Measurements from ENCODE around the gene YIPF7. TPM values are rescaled to one million over a fixed set of nuclear protein-coding genes. Genes with fewer than 3 reads are reported as not detected.

YIPF7 gene
- total and polyA plus RNA-seq, 10 of the 15 experiments (the other 5 are each of a cell fraction or from before 2014, with no cell fraction given): 0.39 TPM; not detected in 9

DNA sequence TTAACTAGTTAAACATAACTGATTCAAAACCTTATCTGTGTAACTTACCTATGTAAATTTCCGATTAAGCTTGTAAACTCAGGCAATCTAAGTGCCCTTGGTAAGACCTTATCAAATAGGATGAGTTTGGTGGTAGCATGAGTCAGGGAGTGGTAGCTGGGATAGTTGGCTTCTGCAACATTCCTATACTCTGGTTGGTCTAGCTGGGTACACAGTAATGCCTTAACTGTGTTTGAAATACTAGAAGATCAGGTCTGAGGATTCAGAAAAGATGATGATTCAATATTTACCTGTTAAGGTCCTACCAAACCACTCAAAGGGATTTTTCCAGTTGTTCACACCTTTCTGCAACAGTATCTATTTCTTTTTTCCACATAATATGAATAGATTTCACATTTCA is 5.3 kb downstream of the YIPF7 start:
- Histone ChIP-seq H3K27me3 (replicated peaks in 1 of 2; ENCODE audit: control insufficient read depth in 2 of 2, insufficient read depth in 2 of 2, low read length in 1 of 2) (no peaks in the 10 kb centered on the region), H3K4me1 (ENCODE audit: control insufficient read depth, insufficient read depth, low read length) (no peaks in the 10 kb centered on the region), H3K4me3 (no peak overlapping the region), H3K4me2 (ENCODE audit: control insufficient read depth, insufficient read depth) (no peak overlapping the region), H3K36me3 (ENCODE audit: control insufficient read depth in 2 of 2, insufficient read depth in 2 of 2, low read length in 1 of 2) (no peaks in the 10 kb centered on the region), H3K9ac (ENCODE audit: control insufficient read depth, insufficient read depth, low read length) (no peak overlapping the region), H3K79me2 (ENCODE audit: control insufficient read depth, insufficient read depth, low read length) (no peaks in the 10 kb centered on the region), H3K9me3 (replicated peaks; ENCODE audit: control insufficient read depth, insufficient read depth, low read length) (no peaks in the 10 kb centered on the region; the same call in 2 of the 3 replicates), H3K27ac (ENCODE audit: control insufficient read depth, insufficient read depth) (no peak overlapping the region), H2AFZ (ENCODE audit: control insufficient read depth, low read depth, low read length) (no peak overlapping the region), H4K20me1 (ENCODE audit: control insufficient read depth, insufficient read depth) (no peaks in the 10 kb centered on the region)
- in situ Hi-C loops (cut with MboI) (no loop called here), intact Hi-C loops (cut with micrococcal nuclease; ENCODE audit: unreplicated experiment) (no loop called here)
- ChIA-PET RAD21 (ENCODE audit: unreplicated experiment) (no interaction called here), POLR2A (no interaction called here), SMC1A (ENCODE audit: uncharacterized antibody, unreplicated experiment) (no interaction called here), CTCF (no interaction called here)
- WGBS (ENCODE audit: insufficient coverage, insufficient replicate concordance, low lambda C conversion rate, missing lambda C conversion rate): 0% methylated on average over 1 of the region's 1 CpG
- DNase-seq (ENCODE audit: low read depth, low spot score): no peak
- no TSS peak for BruUV-seq (replicated peaks)
- FAIRE-seq: no peak
- ATAC-seq: no peak
- TF ChIP-seq NBN (IDR thresholded peaks at IDR 0.05): no peak
- TF ChIP-seq, protein P1, sequence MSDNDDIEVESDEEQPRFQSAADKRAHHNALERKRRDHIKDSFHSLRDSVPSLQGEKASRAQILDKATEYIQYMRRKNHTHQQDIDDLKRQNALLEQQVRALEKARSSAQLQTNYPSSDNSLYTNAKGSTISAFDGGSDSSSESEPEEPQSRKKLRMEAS (IDR thresholded peaks at IDR 0.05; ENCODE audit: low read depth, low read length): no peak
- TF ChIP-seq SMAD5 (IDR thresholded peaks at IDR 0.05; ENCODE audit: low read depth): no peak
- TF ChIP-seq ASH2L (IDR thresholded peaks at IDR 0.05; ENCODE audit: borderline replicate concordance, low read depth): no peak
- no peak for TF ChIP-seq PRDM15 (CRISPR knock-in tag; IDR thresholded peaks at IDR 0.05)
- no peak for TF ChIP-seq STAT1 (conservative IDR thresholded peaks at IDR 0.05)
- no peak for TF ChIP-seq TAF1 (IDR thresholded peaks at IDR 0.05; ENCODE audit: borderline replicate concordance, low read depth, low read length)
- no peak for TF ChIP-seq MYC (IDR thresholded peaks at IDR 0.05; ENCODE audit: insufficient read depth, insufficient read length, insufficient replicate concordance, low read length, severe bottlenecking)
- no peak for TF ChIP-seq NRF1 (conservative IDR thresholded peaks at IDR 0.05; ENCODE audit: low read depth, low read length)
- no peak for TF ChIP-seq PAX5 (IDR thresholded peaks at IDR 0.05; ENCODE audit: borderline replicate concordance, low read depth, low read length)
- TF ChIP-seq IRF3 (IDR thresholded peaks at IDR 0.05): no peak
- TF ChIP-seq ZBTB11 (CRISPR knock-in tag; IDR thresholded peaks at IDR 0.05): no peak
- TF ChIP-seq, protein P2, sequence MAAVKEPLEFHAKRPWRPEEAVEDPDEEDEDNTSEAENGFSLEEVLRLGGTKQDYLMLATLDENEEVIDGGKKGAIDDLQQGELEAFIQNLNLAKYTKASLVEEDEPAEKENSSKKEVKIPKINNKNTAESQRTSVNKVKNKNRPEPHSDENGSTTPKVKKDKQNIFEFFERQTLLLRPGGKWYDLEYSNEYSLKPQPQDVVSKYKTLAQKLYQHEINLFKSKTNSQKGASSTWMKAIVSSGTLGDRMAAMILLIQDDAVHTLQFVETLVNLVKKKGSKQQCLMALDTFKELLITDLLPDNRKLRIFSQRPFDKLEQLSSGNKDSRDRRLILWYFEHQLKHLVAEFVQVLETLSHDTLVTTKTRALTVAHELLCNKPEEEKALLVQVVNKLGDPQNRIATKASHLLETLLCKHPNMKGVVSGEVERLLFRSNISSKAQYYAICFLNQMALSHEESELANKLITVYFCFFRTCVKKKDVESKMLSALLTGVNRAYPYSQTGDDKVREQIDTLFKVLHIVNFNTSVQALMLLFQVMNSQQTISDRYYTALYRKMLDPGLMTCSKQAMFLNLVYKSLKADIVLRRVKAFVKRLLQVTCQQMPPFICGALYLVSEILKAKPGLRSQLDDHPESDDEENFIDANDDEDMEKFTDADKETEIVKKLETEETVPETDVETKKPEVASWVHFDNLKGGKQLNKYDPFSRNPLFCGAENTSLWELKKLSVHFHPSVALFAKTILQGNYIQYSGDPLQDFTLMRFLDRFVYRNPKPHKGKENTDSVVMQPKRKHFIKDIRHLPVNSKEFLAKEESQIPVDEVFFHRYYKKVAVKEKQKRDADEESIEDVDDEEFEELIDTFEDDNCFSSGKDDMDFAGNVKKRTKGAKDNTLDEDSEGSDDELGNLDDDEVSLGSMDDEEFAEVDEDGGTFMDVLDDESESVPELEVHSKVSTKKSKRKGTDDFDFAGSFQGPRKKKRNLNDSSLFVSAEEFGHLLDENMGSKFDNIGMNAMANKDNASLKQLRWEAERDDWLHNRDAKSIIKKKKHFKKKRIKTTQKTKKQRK (IDR thresholded peaks at IDR 0.05; ENCODE audit: low read depth, low read length): no peak
